Stimulated activated CD4-positive, alpha-beta T cell treated with anti-CD3 and anti-CD28 coated beads, Interleukin-1b, Interleukin-23, amount 100 ng/mL, for 1 hour (primary cell): Measurements from ENCODE around the gene STOX1.
A peak's percentile ranks its signal among the peaks of the same experiment; 100 is the strongest.
"Not testable (repeated sequence)": the region's sequence is repeated elsewhere in the genome, so short reads cannot be mapped to it uniquely, and the experiment has no call there.

Experiments
- DNase-seq, 2 donors: peaks; one replicate each; pipeline ENCODE4 v3.0.0-alpha.2; 2020; ENCODE audit warnings: low read depth in 2 of 2

STOX1 gene

DNA sequence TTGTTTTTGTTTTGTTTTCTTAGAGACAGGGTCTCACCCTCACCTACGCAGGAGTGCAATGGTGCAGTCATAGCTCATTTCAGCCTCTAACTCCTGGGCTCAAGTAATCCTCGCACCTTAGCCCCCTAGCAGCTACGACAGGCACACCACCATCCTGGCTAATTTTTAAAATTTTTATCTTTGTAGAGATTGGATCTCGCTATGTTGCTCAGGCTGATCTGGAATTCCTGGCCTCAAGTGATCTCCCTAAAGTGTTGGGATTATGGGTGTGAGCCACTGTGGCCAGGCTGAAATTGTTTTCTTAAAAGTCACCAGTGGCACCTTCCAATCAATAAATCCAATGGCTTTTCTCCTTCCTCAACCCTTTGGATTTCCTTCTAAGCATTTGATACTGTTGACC, 52.9 kb downstream of the STOX1 start:
- no peak for DNase-seq

DNA sequence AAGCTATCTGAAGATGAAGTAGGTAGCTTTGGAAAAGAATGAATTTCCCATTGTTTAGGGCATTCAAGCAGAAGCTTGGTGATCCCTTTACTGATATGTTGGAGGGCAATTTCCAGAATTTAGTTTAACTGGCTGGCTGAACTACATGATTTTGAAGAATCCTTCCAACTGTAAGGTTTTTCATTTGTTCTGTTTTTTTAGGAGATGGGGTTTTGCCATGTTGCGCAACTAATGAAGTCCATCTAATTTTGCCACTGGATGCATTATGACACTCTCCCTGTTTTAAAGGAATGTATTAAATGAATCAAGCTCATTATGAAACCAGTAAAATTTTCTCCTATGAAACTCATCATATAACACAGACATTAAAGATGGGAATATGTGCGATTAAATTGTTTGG, 67.7 kb downstream of the STOX1 start:
- DNase-seq = no peak

DNA sequence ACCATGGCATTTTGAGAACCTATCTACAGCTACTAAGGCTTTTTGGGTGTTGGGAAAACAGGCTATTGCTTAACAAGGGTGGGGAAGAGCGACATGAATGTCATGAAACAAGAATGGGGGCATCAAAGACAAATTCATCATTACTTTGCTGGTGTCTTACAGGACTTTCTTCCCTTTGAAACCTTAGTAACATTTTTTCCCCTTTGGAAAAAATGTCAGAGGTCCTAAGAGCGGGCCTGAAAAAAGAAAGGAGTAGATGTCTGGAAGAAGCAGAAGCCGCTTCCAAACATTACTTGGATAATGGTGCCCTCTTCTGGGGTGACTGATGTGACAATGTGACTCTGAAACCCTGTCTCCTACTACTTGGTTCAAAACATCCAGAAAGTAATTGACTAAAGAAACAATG, 70.0 kb downstream of the STOX1 start:
- DNase-seq = no peak

DNA sequence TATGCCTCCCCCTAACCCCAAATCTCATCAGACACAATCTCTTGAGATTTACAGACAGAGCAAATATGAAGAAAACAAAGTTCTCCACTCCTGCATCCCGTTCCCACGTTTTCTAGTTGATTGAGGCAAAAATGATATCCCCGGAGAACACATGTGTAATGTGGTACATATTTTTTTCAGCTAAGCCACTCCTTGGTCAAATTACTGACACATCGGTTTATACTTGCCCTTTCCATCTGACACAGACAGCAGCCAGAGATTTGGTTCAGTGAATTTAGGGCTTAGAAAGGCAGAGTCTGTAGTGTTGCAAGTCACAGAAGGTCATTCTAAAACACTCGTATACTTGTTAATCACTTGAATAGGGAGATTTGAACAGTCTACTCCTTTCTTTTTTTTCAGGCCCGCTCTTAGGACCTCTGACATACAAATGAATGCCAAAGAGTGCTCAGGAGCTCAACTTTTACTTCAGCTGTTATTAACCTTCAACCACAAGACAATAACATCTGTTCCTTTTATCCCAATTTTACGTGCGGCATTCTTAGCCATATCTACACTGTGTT, 71.9 kb downstream of the STOX1 start:
- DNase-seq = no peak

DNA sequence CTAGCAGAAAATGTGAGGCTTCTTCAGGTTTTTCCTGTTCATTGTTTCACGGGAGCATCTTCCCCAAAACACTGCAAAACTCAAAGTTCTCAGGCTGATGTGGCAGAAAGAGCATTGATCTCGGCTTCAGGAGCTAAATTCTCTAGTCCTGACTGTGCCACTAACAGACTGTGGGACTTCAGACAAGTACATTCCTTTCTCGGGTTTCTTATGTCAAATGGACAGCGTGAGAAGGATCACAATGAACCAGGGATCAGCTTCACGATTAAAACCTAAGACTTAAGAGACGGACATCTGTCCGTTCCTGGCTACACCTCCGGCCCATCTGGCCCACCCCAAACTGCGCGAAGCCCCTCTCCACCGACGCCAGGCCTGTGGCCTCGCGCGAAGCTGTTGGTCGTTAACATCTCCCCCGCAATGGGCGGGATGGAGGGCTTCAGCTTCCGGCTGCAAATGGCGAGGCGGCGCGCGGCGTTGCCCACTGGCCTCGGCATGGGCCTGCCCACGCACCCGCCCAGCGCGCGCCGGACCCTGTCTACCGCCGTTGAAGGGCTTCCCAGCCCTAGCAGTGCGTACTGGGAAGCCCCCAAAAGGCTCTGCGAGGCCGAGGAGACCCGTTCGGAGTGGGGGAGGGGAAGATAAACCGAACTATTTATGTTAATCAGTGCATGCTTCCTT, 73.2 kb downstream of the STOX1 start:
- no peak for DNase-seq

DNA sequence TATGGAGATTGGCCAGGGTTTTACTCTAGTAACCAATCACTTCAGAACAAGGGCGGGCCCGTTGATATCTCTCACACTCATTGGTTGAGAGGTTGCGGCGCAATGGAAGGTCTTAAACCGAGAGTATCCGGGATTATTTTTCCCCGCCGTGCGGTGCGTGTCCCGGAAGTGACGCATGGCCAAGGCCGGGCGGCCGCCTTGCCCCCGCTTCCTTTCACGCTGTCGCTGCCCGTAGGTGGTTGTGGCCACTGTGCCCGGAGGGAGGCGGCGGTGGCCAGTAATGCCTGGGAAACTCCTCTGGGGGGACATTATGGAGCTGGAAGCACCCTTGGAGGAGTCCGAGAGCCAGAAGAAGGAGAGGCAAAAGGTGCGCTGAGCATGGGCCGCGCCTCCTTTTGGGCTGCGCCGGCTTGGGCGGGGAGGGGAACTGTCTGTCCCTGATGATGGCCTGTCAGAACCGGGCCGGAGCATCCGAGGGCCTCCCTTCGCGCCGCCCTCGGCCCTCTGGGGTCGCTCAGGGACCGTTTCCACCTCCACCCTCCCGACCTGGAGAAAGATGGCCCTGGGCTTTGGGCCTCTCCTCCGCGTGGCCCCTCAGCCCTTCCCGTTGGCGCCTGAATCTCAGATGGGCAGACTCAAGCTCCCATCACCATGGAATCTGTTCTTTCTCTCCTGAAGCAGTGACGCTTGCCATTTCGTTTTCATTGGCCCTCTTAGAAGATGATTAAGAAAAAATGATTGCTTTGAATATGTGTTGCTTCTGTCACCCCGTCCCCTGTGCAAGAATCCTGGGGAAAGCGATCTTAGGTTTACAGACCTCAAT, 74.0 kb downstream of the STOX1 start, which contains the start of gene DDX50:
DDX50 (plus strand) TSS at position 211 of the 823 bp plus-strand sequence; CDS start at position 281, 70 bp downstream.
- peak; percentile 79 to 84 for DNase-seq

DNA sequence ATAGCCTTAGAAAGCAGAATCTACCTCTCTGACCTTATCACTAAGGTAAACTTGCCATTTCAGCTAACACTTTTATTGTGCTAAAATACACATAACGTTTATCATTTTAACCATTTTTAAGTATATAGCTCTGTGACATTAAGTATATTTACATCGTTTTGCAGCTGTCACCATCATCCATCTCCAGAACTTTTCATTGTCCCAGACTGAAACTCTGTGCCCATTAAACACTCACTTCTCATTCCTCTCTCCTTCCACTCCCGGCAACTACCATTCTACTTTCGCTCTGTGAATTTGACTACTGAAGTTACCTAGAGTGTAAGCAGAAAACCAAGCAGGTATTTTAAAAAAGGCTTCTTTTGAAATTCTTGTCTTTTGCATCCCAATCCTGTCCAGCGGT, 75.1 kb downstream of the STOX1 start:
- no peak for DNase-seq

DNA sequence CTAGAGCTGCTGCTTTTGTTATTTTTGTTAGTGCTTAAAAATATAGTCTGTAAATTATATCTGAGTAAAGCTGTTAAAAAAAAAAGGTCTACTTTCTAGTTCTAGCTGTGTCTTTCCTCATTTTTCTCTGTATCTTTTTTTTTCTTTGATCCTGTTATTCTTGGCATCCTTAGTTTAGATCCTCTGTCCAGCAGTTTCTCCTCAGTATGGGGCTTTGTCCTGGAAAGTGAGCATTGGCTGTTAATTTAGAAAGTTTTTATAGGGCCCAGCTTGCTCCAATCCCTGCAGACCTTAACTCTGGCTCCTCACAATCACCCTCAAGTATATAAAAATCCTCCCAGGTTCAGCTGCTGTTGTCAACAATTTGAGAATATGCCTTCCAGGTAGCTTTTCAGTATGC, 97.3 kb downstream of the STOX1 start:
- no peak for DNase-seq

DNA sequence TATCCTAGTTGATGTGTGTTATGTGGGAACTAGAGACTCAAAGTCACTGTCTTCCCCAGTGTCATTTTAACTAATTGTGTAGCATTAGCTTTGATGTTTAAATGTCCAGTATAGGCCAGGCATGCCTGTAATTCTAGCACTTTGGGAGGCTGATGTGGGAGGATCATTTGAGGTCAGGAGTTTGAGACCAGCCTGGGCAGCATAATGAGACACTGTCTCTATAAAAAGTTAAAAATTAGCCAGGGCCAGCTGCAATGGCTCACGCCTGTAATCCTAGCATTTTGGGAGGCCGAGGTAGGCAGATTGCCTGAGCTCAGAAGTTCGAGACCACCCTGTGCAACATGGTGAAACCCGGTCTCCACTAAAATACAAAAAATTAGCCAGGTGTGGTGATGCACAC, 98.2 kb downstream of the STOX1 start:
- no peak for DNase-seq

DNA sequence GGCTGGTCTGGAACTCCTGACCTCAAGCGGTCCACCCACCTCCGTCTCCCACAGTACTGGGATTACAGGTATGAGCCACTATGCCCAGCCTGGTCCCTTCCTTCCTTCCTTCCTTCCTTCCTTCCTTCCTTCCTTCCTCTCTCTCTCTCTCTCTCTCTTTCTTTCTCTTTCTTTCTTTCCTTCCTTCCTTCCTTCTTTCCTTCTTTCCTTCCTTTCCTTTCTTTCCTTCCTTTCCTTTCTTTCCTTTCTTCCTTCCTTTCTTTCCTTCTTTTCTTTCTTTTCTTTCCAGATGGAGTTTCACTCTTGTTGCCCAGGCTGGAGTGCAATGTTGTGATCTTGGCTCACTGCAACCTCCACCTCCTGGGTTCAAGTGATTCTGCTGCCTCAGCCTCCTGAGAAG, 101.8 kb downstream of the STOX1 start:
- not testable (repeated sequence) for DNase-seq

DNA sequence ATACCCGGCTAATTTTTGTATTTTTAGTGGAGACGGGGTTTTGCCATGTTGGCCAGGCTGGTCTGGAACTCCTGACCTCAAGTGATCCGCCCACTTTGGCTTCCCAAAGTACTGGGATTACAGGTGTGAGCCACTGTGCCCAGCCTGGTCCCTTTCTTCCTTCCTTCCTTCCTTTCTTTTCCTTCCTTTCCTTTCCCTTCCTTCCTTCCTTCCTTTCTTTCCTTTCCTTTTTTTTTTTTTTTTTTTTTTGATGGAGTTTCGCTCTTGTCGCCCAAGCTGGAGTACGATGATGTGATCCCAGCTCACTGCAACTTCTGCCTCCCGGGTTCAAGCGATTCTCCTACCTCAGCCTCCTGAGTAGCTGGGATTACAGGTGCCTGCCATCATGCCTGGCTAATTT, 102.6 kb downstream of the STOX1 start:
- DNase-seq = not testable (repeated sequence)

DNA sequence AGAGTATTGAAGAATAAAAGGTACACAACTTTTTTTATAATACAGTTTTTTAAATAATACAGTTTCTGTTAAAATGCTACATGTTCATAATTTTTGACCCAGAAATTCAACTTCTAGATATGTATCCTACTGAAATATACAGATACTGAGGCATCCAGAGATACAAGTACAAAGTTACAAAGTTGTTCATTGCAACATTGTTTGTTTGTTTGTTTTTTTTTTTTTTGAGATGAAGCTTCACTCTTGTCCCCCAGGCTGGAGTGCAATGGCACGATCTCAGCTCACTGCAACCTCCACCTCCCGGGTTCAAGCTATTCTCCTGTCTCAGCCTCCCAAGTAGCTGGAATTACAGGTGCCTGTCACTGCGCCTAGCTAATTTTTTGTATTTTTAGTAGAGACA, 105.5 kb downstream of the STOX1 start:
- DNase-seq = not testable (repeated sequence)

DNA sequence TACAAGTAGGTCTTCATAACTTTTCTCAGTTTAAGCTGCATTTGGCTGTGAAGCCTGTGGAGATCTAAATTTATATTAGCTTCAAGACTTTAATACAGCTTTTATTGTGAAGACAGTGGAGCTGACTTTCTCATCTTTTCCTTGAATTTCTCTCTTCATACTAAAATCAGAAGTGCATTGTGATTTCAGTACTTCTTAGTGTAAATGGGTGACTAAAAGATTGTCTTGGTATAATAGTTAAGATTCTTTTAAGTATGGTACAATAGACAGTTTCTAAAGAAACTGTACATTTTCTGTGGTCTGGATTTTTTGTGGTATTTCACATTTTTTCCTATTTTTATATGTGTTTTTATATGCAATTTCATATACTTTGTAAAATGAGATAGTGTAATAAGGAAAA, 107.7 kb downstream of the STOX1 start:
- no peak for DNase-seq

DNA sequence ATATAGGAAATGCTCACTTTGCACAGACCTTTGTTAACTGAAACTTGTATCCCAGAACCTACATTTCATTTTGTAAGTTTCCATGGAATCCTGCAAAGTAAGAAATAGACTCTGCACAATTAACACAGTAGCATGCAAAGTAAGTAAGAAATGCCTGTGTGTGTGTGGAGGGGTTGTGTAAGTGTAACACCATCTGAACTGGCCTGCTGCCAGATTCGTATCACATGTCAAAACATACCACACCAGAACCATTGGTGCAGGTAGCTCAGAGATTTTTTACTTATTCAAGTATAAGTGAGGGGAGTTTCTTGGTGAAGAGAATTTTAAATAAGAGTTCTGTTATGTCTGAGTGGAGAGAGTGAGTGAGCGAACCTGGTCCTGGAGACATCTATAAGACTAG, 110.8 kb downstream of the STOX1 start:
- DNase-seq = no peak

DNA sequence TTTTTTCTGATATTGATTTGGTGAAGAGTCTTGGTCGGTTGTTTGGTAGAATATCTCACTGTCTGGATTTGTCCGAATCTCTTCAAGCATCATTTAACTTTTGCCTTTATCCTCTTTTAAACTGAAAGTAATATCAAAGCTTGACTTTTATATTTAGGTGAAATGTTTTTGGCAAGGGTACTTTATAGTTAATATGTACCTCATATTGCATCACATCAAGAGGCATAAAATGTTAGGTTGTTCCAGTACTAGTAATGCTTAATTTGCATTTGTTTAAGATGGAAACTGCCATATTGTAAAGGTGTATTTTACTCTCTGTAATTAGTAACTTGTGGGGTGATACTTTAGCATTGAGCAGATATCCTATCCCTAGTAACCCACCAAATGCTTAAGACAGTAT, 111.6 kb downstream of the STOX1 start:
- DNase-seq = no peak

DNA sequence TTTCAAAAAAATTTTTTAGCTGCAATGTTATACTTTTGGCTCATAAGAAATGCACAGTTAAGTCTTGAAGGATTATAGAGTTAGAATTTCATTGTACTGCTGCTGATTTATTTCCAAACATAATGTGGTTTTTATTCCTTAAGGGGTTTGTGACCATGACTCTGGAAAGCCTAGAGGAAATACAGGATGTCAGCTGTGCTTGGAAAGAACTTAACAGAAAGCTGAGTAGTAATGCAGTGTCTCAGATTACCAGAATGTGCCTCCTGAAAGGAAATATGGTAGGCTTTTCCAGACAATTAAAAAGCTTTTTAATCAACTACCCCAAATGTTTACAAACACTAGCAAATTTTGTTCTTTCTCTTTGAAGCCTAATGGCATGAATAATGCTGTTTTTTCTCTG, 113.6 kb downstream of the STOX1 start:
- DNase-seq = not testable (repeated sequence)
